H1 (cell line): ENCODE data around the gene SPR. TPM values are rescaled to one million over a fixed set of nuclear protein-coding genes. Genes with fewer than 3 reads are reported as not detected.

Source experiments
- CTCF ChIA-PET: fragments of 300-600 bp; sonication (Branson Sonifier 250); formaldehyde crosslinking; loops from one replicate; lab custom pipeline; 2021; ENCODE audit not compliant: partially characterized antibody; lab: Charles Lee
- POLR2A ChIA-PET: fragments of 300-600 bp; sonication (Branson Sonifier 250); formaldehyde crosslinking; loops from one replicate; lab custom pipeline; 2021; ENCODE audit warnings: inconsistent platforms; ENCODE audit not compliant: partially characterized antibody; lab: Charles Lee
- DNase-seq, 2 experiments: peaks; one replicate each; pipeline versions ENCODE4 v3.0.0 to v3.0.0-alpha.2; 2010 to 2022; ENCODE audit warnings: low spot score in 2 of 2, low read depth in 1 of 2, mixed read lengths in 1 of 2
- FAIRE-seq: peaks from 2 replicates; lab custom pipeline; 2011; peaks lifted over from hg19 to GRCh38; lab: Jason Lieb, UNC
- H2AFZ ChIP-seq: 2 replicates; pipeline ENCODE4 v1.8.1; 2012; ENCODE audit warnings: low read length, inconsistent platforms
- H2AK5ac ChIP-seq: 2 replicates; pipeline ENCODE4 v1.6.1; 2013; ENCODE audit warnings: low read depth, low read length
- H2BK120ac ChIP-seq: replicated peaks from 2 replicates; pipeline ENCODE3; 2013; ENCODE audit warnings: low read depth, low read length, inconsistent platforms
- H2BK12ac ChIP-seq: 2 replicates; pipeline ENCODE4 v1.6.1; 2013; ENCODE audit warnings: low read depth, low read length
- H2BK15ac ChIP-seq: 2 replicates; pipeline ENCODE4 v1.6.1; 2013; ENCODE audit warnings: low read length
- H2BK20ac ChIP-seq: 2 replicates; pipeline ENCODE4 v1.6.1; 2013; ENCODE audit warnings: low read length
- H2BK5ac ChIP-seq: 2 replicates; pipeline ENCODE4 v1.6.1; 2013; ENCODE audit warnings: low read depth, low read length
- H3K14ac ChIP-seq: 2 replicates; pipeline ENCODE4 v1.6.1; 2013; ENCODE audit warnings: inconsistent platforms; ENCODE audit not compliant: insufficient read length
- H3K18ac ChIP-seq: 2 replicates; pipeline ENCODE4 v1.6.1; 2013; ENCODE audit warnings: low read length; ENCODE audit errors: extremely low read depth
- H3K23ac ChIP-seq: 2 replicates; pipeline ENCODE4 v1.6.1; 2013; ENCODE audit warnings: inconsistent platforms; ENCODE audit not compliant: insufficient read length
- H3K23me2 ChIP-seq: 2 replicates; pipeline ENCODE4 v1.6.1; 2013; ENCODE audit warnings: low read depth, low read length
- H3K27ac ChIP-seq: 2 replicates; pipeline ENCODE4 v1.6.1; 2011; ENCODE audit warnings: low read depth, low read length, inconsistent platforms
- H3K27me3 ChIP-seq, 4 experiments: replicated peaks in 1 of 4; 1 replicate in 1 of 4; 2 replicates in 3 of 4; pipeline versions ENCODE4 v1.6.1 to v1.8.1; 2011 to 2013; ENCODE audit warnings: low read length in 3 of 4, mild to moderate bottlenecking in 3 of 4, inconsistent platforms in 2 of 4, mixed read lengths in 2 of 4, moderate library complexity in 1 of 4; ENCODE audit not compliant: control insufficient read depth in 3 of 4, insufficient read depth in 3 of 4; ENCODE audit errors: extremely low read depth in 1 of 4
- H3K36me3 ChIP-seq, 4 experiments: 2 replicates each; pipeline versions ENCODE4 v1.6.1 to v1.8.1; 2011 to 2013; ENCODE audit warnings: mild to moderate bottlenecking in 4 of 4, low read length in 3 of 4, moderate library complexity in 2 of 4, control low read depth in 1 of 4, inconsistent platforms in 1 of 4; ENCODE audit not compliant: insufficient read depth in 4 of 4, control insufficient read depth in 2 of 4
- H3K4ac ChIP-seq: replicated peaks from 2 replicates; pipeline ENCODE3; 2013; ENCODE audit warnings: low read length, low read depth, mixed read lengths, inconsistent platforms; ENCODE audit not compliant: insufficient read length
- H3K4me1 ChIP-seq, 4 experiments: replicated peaks in 1 of 4; 1 replicate in 1 of 4; 2 replicates in 3 of 4; pipeline versions ENCODE4 v1.6.1 to v1.8.1; 2011 to 2013; ENCODE audit warnings: low read length in 3 of 4, inconsistent platforms in 2 of 4, mixed read lengths in 1 of 4; ENCODE audit not compliant: insufficient read depth in 4 of 4, control insufficient read depth in 3 of 4
- H3K4me2 ChIP-seq, 2 experiments: 2 replicates each; pipeline versions ENCODE4 v1.6.1 to v1.8.1; 2011 to 2013; ENCODE audit warnings: low read depth in 2 of 2, low read length in 2 of 2, control low read depth in 1 of 2, inconsistent platforms in 1 of 2, mild to moderate bottlenecking in 1 of 2; ENCODE audit not compliant: insufficient read depth in 1 of 2
- H3K4me3 ChIP-seq, 4 experiments: fragments of 200-600, 300-600 bp in 1 of 4; sonication (generic), shearing (Covaris generic), sonication (Bioruptor Twin) in 1 of 4; 2 replicates each; pipeline versions ENCODE4 v1.5.1 to v1.8.1; 2011 to 2016; ENCODE audit warnings: low read length in 4 of 4, low read depth in 3 of 4, control low read depth in 2 of 4, inconsistent platforms in 2 of 4, mild to moderate bottlenecking in 2 of 4, mixed read lengths in 1 of 4, moderate library complexity in 1 of 4; ENCODE audit not compliant: insufficient read depth in 2 of 4; ENCODE audit errors: extremely low read depth in 1 of 4
- H3K56ac ChIP-seq: replicated peaks from 2 replicates; pipeline ENCODE3; 2013; ENCODE audit warnings: low read depth, mild to moderate bottlenecking, mixed read lengths, low read length, inconsistent platforms; ENCODE audit not compliant: insufficient read length
- H3K79me1 ChIP-seq: 2 replicates; pipeline ENCODE4 v1.6.1; 2013; ENCODE audit warnings: low read depth, low read length, control low read depth
- H3K79me2 ChIP-seq, 2 experiments: 2 replicates each; pipeline versions ENCODE4 v1.6.1 to v1.8.1; 2012 to 2013; ENCODE audit warnings: low read length in 2 of 2, mild to moderate bottlenecking in 2 of 2, inconsistent platforms in 1 of 2; ENCODE audit not compliant: insufficient read depth in 2 of 2, control insufficient read depth in 1 of 2
- H3K9ac ChIP-seq, 4 experiments: replicated peaks in 1 of 4; 1 replicate in 1 of 4; 2 replicates in 3 of 4; pipeline versions ENCODE4 v1.6.1 to v1.8.1; 2011 to 2013; ENCODE audit warnings: low read depth in 3 of 4, low read length in 3 of 4, control low read depth in 2 of 4, mild to moderate bottlenecking in 2 of 4, moderate library complexity in 2 of 4, inconsistent platforms in 1 of 4; ENCODE audit errors: extremely low read depth in 1 of 4
- H3K9me3 ChIP-seq, 2 experiments: 2 replicates each; pipeline versions ENCODE4 v1.6.1 to v1.8.1; 2012 to 2013; ENCODE audit warnings: mild to moderate bottlenecking in 2 of 2, moderate library complexity in 2 of 2, control low read depth in 1 of 2, inconsistent platforms in 1 of 2, low read depth in 1 of 2, low read length in 1 of 2, mixed read lengths in 1 of 2; ENCODE audit not compliant: insufficient read depth in 2 of 2
- H4K20me1 ChIP-seq, 2 experiments: replicated peaks in 1 of 2; 2 replicates each; pipeline versions ENCODE3 to v1.8.1; 2011 to 2013; ENCODE audit warnings: inconsistent platforms in 2 of 2, low read length in 2 of 2, mild to moderate bottlenecking in 1 of 2; ENCODE audit not compliant: insufficient read depth in 2 of 2, control insufficient read depth in 1 of 2
- H4K5ac ChIP-seq: 2 replicates; pipeline ENCODE4 v1.6.1; 2013; ENCODE audit warnings: low read length, low read depth, mixed read lengths, inconsistent platforms; ENCODE audit not compliant: insufficient read length
- H4K8ac ChIP-seq: 2 replicates; pipeline ENCODE4 v1.8.0; 2013; ENCODE audit warnings: mild to moderate bottlenecking, moderate library complexity, low read length, inconsistent platforms; ENCODE audit not compliant: insufficient read depth; ENCODE audit errors: extremely low read depth
- H4K91ac ChIP-seq: replicated peaks from 2 replicates; pipeline ENCODE3; 2013; ENCODE audit warnings: low read length, mixed read lengths, inconsistent platforms; ENCODE audit not compliant: insufficient read length
- CEBPB ChIP-seq: IDR thresholded peaks from 2 replicates; pipeline ENCODE4 v1.6.1; 2012; ENCODE audit warnings: low read depth, low read length
- CTBP2 ChIP-seq: IDR thresholded peaks from 2 replicates; pipeline ENCODE4 v1.7.0; 2011; ENCODE audit warnings: borderline replicate concordance, mild to moderate bottlenecking, moderate library complexity, mixed read lengths, low read length; ENCODE audit not compliant: insufficient read depth, insufficient read length
- EGR1 ChIP-seq: IDR thresholded peaks from 2 replicates; pipeline ENCODE4 v1.6.1; 2011; ENCODE audit warnings: low read depth, low read length, borderline replicate concordance
- FOSL1 ChIP-seq: IDR thresholded peaks from 2 replicates; pipeline ENCODE4 v1.6.1; 2011; ENCODE audit warnings: mild to moderate bottlenecking, low read depth, low read length, moderate library complexity; ENCODE audit not compliant: insufficient read depth
- JUND ChIP-seq: IDR thresholded peaks from 2 replicates; pipeline ENCODE4 v1.6.1; 2011; ENCODE audit warnings: mild to moderate bottlenecking, improper control_type of control experiment, low read length
- RFX5 ChIP-seq: IDR thresholded peaks from 2 replicates; pipeline ENCODE4 v1.6.1; 2011; ENCODE audit warnings: low read depth, low read length, improper control_type of control experiment, borderline replicate concordance
- RNF2 ChIP-seq: fragments of 200-900, 300-1000 bp; sonication (generic); IDR thresholded peaks from 2 replicates; pipeline ENCODE4 v1.7.1; 2016; ENCODE audit warnings: borderline replicate concordance, low read depth, mild to moderate bottlenecking, antibody characterized with exemption, low read length; ENCODE audit not compliant: poor library complexity, severe bottlenecking; ENCODE audit errors: missing control alignments
- RXRA ChIP-seq: IDR thresholded peaks from 2 replicates; pipeline ENCODE4 v1.6.1; 2011; ENCODE audit warnings: low read depth, mild to moderate bottlenecking, low read length, moderate library complexity; ENCODE audit not compliant: insufficient read depth
- SIN3A ChIP-seq, 2 experiments: IDR thresholded peaks in 1 of 2; conservative IDR thresholded peaks in 1 of 2; 2 replicates each; pipeline ENCODE4 v1.6.1; 2011 to 2012; ENCODE audit warnings: low read length in 2 of 2, improper control_type of control experiment in 1 of 2, low read depth in 1 of 2, mild to moderate bottlenecking in 1 of 2
- SIX5 ChIP-seq: IDR thresholded peaks from 2 replicates; pipeline ENCODE4 v1.6.1; 2011; ENCODE audit warnings: mild to moderate bottlenecking, low read depth, low read length
- TBP ChIP-seq: IDR thresholded peaks from 2 replicates; pipeline ENCODE4 v1.6.1; 2011; ENCODE audit warnings: low read depth, low read length, improper control_type of control experiment
- ZNF274 ChIP-seq: IDR thresholded peaks from 2 replicates; pipeline ENCODE4 v1.7.0; 2012; ENCODE audit warnings: low read length, borderline replicate concordance; ENCODE audit errors: extremely low read depth
- WGBS, 2 experiments: shearing (Covaris generic) in 1 of 2; methylation state at CpG; one replicate each; pipeline versions ENCODE4 v1.1.6 to v1.1.7; 2013 to 2015; ENCODE audit warnings: low lambda C conversion rate in 2 of 2, mixed read lengths in 2 of 2, inconsistent platforms in 1 of 2, low coverage in 1 of 2, missing lambda C conversion rate in 1 of 2; ENCODE audit not compliant: insufficient replicate concordance in 2 of 2, insufficient coverage in 1 of 2, insufficient read length in 1 of 2; ENCODE audit errors: extremely low coverage in 1 of 2, missing lambda C conversion rate in 1 of 2; 5-methylcytosine and 5-hydroxymethylcytosine counted together
- polyA plus RNA-seq, 7 experiments: library from polyadenylated mRNA; depleted of rRNA in 3 of 7; stranded (reverse) in 5 of 7; unstranded in 2 of 7; fragments of >200 nt in 5 of 7; fragments of 200-250 nt in 2 of 7; gene quantifications; 1 replicate in 5 of 7; 2 replicates in 1 of 7; 4 replicates in 1 of 7; pipeline versions ENCODE4 v1.2.1 to v1.2.3, GENCODE V29; 2011 to 2013; ENCODE audit warnings: missing spikeins in 2 of 7, mixed read lengths in 2 of 7
- total RNA-seq: library from RNA; stranded (reverse); fragmentation: NEBNext Ultra II Directional; extraction: Animal tissue kit (Norgen Biotek cat#: 25700); gene quantifications from 2 replicates; pipeline ENCODE4 v1.2.1, GENCODE V29; 2021

SPR gene
- total and polyA plus RNA-seq, 2 of the 8 experiments (the other 6 are each of a cell fraction or from before 2014, with no cell fraction given), result 4.5 to 11.5 TPM

DNA sequence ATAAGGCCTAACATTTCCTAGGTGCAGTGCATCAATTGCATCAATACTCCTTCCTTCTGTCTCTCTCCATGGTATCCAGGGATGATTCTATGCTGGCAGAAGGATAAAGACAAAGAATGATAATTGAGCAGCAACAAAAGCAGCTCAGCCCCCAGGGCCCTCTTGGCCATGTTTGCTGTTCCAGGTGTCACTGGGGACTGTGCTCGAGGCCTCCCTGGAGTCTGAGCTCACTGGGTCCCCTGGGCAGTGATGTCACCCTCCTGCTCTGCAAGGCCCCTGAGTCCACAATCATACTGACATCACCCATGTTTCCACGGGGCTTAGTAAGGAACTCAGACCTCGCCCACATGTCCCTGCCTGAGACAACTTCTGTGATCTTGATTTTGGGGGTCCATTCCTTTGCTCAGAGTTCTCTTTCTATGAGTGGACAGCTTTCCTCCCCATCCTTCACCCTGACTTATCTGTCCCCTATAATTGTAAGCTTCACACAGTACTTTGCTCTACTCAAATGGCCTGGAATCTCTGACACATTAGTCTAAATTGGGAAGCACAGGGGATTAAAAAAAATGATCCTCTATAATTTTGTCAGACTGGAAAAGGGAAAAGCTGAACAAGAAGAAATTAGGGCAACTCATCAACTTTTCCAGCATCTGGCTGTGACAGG is 45.6 kb upstream of the SPR start:
- Histone ChIP-seq H2BK15ac (no peak overlapping the region), H4K5ac (no peak overlapping the region), H3K18ac (no peak overlapping the region), H3K36me3 (no peaks in the 10 kb centered on the region), H3K9ac (no peak overlapping the region), H2BK120ac (no peak overlapping the region), H4K20me1 (no peaks in the 10 kb centered on the region), H3K56ac (no peak overlapping the region), H3K27me3 (no peaks in the 10 kb centered on the region), H2AFZ (no peak overlapping the region), H4K8ac (no peak overlapping the region), H2BK20ac (no peak overlapping the region), H3K14ac (no peak overlapping the region), H3K9me3 (no peaks in the 10 kb centered on the region), H3K4me1 (no peaks in the 10 kb centered on the region), H4K91ac (no peak overlapping the region), H3K4me2 (no peak overlapping the region), H3K27ac (no peak overlapping the region), H3K4ac (no peak overlapping the region), H2BK5ac (no peak overlapping the region), H3K23me2 (no peaks in the 10 kb centered on the region; the same call in 1 of the 2 replicates), H2BK12ac (no peak overlapping the region), H3K4me3 (no peak overlapping the region), H3K79me2 (no peaks in the 10 kb centered on the region), H3K79me1 (no peaks in the 10 kb centered on the region), H2AK5ac (no peak overlapping the region), H3K23ac (no peak overlapping the region)
- POLR2A ChIA-PET, result interaction anchor here (0.7 to 1.4 kb wide), 2 partner anchors 10 to 19 kb away, joined by 3 read pairs; no protein-coding TSS in a partner anchor
- FAIRE-seq (no peak), DNase-seq (no peak)
- CTCF ChIA-PET, result interaction anchor here (1.2 to 4.3 kb wide), 6 partner anchors 9 to 71 kb away, joined by 4 to 22 read pairs (median 5); no protein-coding TSS in a partner anchor
- 84% methylated on average over 3 of the region's 3 CpGs; no CpG with 5 or more reads in 1 of the 2 experiments for WGBS, 2 experiments
- no peak for TF ChIP-seq SIX5
- TF ChIP-seq EGR1, result no peak
- TF ChIP-seq RNF2, result no peak
- no peak for TF ChIP-seq ZNF274
- TF ChIP-seq SIN3A (conservative IDR thresholded peaks at IDR 0.05 in 1 of 2, IDR thresholded peaks at IDR 0.05 in 1 of 2; ENCODE audit: low read depth in 1 of 2, low read length in 2 of 2), result no peak
- TF ChIP-seq FOSL1, result no peak
- TF ChIP-seq RFX5, result no peak
- no peak for TF ChIP-seq JUND
- no peak for TF ChIP-seq RXRA
- no peak for TF ChIP-seq TBP
- TF ChIP-seq CEBPB, result no peak
- TF ChIP-seq CTBP2, result no peak
